HepG2 (cell line): ENCODE results near the gene BPIFB6. TPM values are rescaled to one million over a fixed set of nuclear protein-coding genes. Genes with fewer than 3 reads are reported as not detected.

Experiments
- ARNT ChIP-seq: fragments of 450-650 bp; IDR thresholded peaks from 2 replicates; pipeline ENCODE4 v1.6.1; 2017
- BCL6 ChIP-seq: IDR thresholded peaks from 2 replicates; pipeline ENCODE4 v1.6.1; 2016; ENCODE audit warnings: missing genetic modification reagents, missing compliant biosample characterization
- CBX1 ChIP-seq: IDR thresholded peaks from one replicate; pipeline ENCODE4 v1.6.1; 2016; ENCODE audit warnings: antibody characterized with exemption, low read depth
- ELF4 ChIP-seq: sonication (generic); formaldehyde crosslinking; IDR thresholded peaks from 2 replicates; pipeline ENCODE4 v1.5.0; 2020; ENCODE audit warnings: missing genetic modification reagents, mild to moderate bottlenecking, moderate library complexity, borderline replicate concordance
- FOXK2 ChIP-seq: fragments of 450-650 bp; IDR thresholded peaks from 2 replicates; pipeline ENCODE4 v1.6.1; 2016
- GATAD1 ChIP-seq: IDR thresholded peaks from 2 replicates; pipeline ENCODE4 v1.6.1; 2016; ENCODE audit warnings: missing genetic modification reagents, missing compliant biosample characterization
- GFI1 ChIP-seq: sonication (generic); formaldehyde crosslinking; IDR thresholded peaks from 2 replicates; pipeline ENCODE4 v1.5.0; 2020; ENCODE audit warnings: missing genetic modification reagents, mild to moderate bottlenecking, borderline replicate concordance
- HDAC1 ChIP-seq: sonication (generic); formaldehyde crosslinking; IDR thresholded peaks from 2 replicates; pipeline ENCODE4 v1.5.1; 2020; ENCODE audit warnings: mild to moderate bottlenecking, missing genetic modification reagents
- IRF2 ChIP-seq: IDR thresholded peaks from 2 replicates; pipeline ENCODE4 v1.6.1; 2018; ENCODE audit warnings: missing genetic modification reagents, missing compliant biosample characterization
- MAFF ChIP-seq: IDR thresholded peaks from 2 replicates; pipeline ENCODE4 v1.6.1; 2011; ENCODE audit warnings: low read depth, low read length, improper control_type of control experiment
- MIER2 ChIP-seq: IDR thresholded peaks from 2 replicates; pipeline ENCODE4 v1.6.1; 2016; ENCODE audit warnings: missing biosample characterization, missing genetic modification reagents
- MLLT10 ChIP-seq: sonication (generic); formaldehyde crosslinking; IDR thresholded peaks from 2 replicates; pipeline ENCODE4 v1.4.0; 2020; ENCODE audit warnings: missing genetic modification reagents
- MZF1 ChIP-seq: sonication (generic); formaldehyde crosslinking; IDR thresholded peaks from 2 replicates; pipeline ENCODE4 v1.8.1; 2023; ENCODE audit warnings: mild to moderate bottlenecking, missing genetic modification reagents, borderline replicate concordance
- NR2F2 ChIP-seq: IDR thresholded peaks from 2 replicates; pipeline ENCODE4 v1.6.1; 2012; ENCODE audit warnings: low read depth, inconsistent platforms, borderline replicate concordance
- PAF1 ChIP-seq: IDR thresholded peaks from 2 replicates; pipeline ENCODE4 v1.6.1; 2016; ENCODE audit warnings: missing genetic modification reagents, missing compliant biosample characterization
- SALL1 ChIP-seq: sonication (generic); formaldehyde crosslinking; IDR thresholded peaks from 2 replicates; pipeline ENCODE4 v1.8.0; 2022; ENCODE audit warnings: mild to moderate bottlenecking, missing genetic modification reagents
- SMYD3 ChIP-seq: sonication (generic); formaldehyde crosslinking; IDR thresholded peaks from 2 replicates; pipeline ENCODE4 v1.8.1; 2023; ENCODE audit warnings: mild to moderate bottlenecking, missing genetic modification reagents
- SNAPC2 ChIP-seq: sonication (generic); formaldehyde crosslinking; IDR thresholded peaks from 2 replicates; pipeline ENCODE4 v1.8.1; 2022; ENCODE audit warnings: mild to moderate bottlenecking, missing genetic modification reagents
- TOPORS ChIP-seq: sonication (generic); formaldehyde crosslinking; IDR thresholded peaks from 2 replicates; pipeline ENCODE4 v1.8.0; 2023; ENCODE audit warnings: mild to moderate bottlenecking, missing genetic modification reagents
- XBP1 ChIP-seq: sonication (generic); formaldehyde crosslinking; IDR thresholded peaks from 2 replicates; pipeline ENCODE4 v1.5.0; 2020; ENCODE audit warnings: missing genetic modification reagents
- ZFP1 ChIP-seq: IDR thresholded peaks from 2 replicates; pipeline ENCODE4 v1.6.1; 2016
- ZIK1 ChIP-seq: sonication (generic); formaldehyde crosslinking; IDR thresholded peaks from 2 replicates; pipeline ENCODE4 v1.5.0; 2020; ENCODE audit warnings: mild to moderate bottlenecking, low read depth, missing genetic modification reagents, borderline replicate concordance
- ZNF337 ChIP-seq: sonication (generic); formaldehyde crosslinking; IDR thresholded peaks from 2 replicates; pipeline ENCODE4 v1.5.1; 2020; ENCODE audit warnings: missing genetic modification reagents, low read depth, mild to moderate bottlenecking, borderline replicate concordance
- ZNF33B ChIP-seq: sonication (generic); formaldehyde crosslinking; IDR thresholded peaks from 2 replicates; pipeline ENCODE4 v1.5.1; 2020; ENCODE audit warnings: mild to moderate bottlenecking, missing genetic modification reagents
- ZNF674 ChIP-seq: sonication (generic); formaldehyde crosslinking; IDR thresholded peaks from 2 replicates; pipeline ENCODE4 v1.5.0; 2020; ENCODE audit warnings: low read depth, mild to moderate bottlenecking, missing genetic modification reagents
- ZNF772 ChIP-seq: sonication (generic); formaldehyde crosslinking; IDR thresholded peaks from 2 replicates; pipeline ENCODE4 v1.5.0; 2020; ENCODE audit warnings: mild to moderate bottlenecking, missing genetic modification reagents
- ZNF790 ChIP-seq: sonication (generic); formaldehyde crosslinking; IDR thresholded peaks from 2 replicates; pipeline ENCODE4 v1.8.0; 2022; ENCODE audit warnings: missing genetic modification reagents, mild to moderate bottlenecking, borderline replicate concordance
- polyA plus RNA-seq, 8 experiments: library from polyadenylated mRNA; depleted of rRNA in 3 of 8; stranded (reverse) in 7 of 8; unstranded in 1 of 8; fragments of >200 nt; fragmentation: Illumina TruSeq in 4 of 8; extraction: Trizol in 4 of 8; gene quantifications; 2 replicates each; pipeline versions ENCODE4 v1.2.1 to v1.2.3, GENCODE V29; 2011 to 2016; ENCODE audit warnings: low read depth in 4 of 8, missing spikeins in 1 of 8, mixed read lengths in 1 of 8; ENCODE audit not compliant: insufficient read depth in 1 of 8
- total RNA-seq, 5 experiments: library from RNA; depleted of rRNA; stranded (reverse); fragments of >200 nt; fragmentation: Illumina TruSeq; extraction: Trizol; gene quantifications; 2 replicates each; pipeline ENCODE4 v1.2.3, GENCODE V29; 2016; ENCODE audit warnings: low read depth in 1 of 5
- TF ChIP-seq, protein P1 (sequence below): sonication (generic); formaldehyde crosslinking; IDR thresholded peaks from 2 replicates; pipeline ENCODE4 v1.8.1; 2023; ENCODE audit warnings: mild to moderate bottlenecking, missing genetic modification reagents
- TF ChIP-seq, protein P2 (sequence below): sonication (generic); formaldehyde crosslinking; IDR thresholded peaks from 2 replicates; pipeline ENCODE4 v1.5.0; 2020; ENCODE audit warnings: mild to moderate bottlenecking, missing genetic modification reagents
- TF ChIP-seq, protein P3 (sequence below): IDR thresholded peaks from 2 replicates; pipeline ENCODE4 v1.6.1; 2016; ENCODE audit warnings: mild to moderate bottlenecking, missing biosample characterization, missing genetic modification reagents

The BPIFB6 gene
- total and polyA plus RNA-seq, 2 of the 13 experiments (the other 11 are each of a cell fraction or from before 2014, with no cell fraction given), result 0.13 to 1.7 TPM

DNA sequence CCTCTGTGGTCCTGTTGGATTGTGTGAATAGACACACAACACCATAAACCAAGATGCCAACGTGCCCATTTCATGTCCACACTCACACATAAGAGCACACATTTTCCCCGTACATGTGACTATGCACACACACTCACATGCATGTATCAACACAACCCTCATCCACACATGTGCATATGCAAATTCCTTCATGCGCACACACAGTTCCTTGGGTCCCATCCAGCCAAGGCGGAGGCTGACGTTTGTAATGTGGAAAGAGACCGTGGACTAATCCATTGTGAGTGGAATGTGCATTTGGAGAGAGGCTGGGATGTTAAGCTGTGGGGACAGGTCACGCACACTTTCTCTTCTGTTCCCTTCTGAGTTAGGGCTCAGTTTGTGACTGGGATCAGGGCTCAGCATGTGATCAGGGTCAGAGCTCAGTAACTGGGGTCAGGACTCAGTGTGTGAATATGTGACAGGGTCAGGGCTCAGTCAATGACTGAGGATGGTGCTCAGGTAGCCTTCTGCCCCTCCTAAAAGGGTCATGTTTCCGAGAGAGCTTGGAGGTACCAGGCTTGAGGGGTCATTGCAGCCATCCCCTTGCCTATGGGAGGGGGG, 24.6 kb upstream of the BPIFB6 start (continued):
- TF ChIP-seq ZNF772 (CRISPR knock-in tag), result no peak
- TF ChIP-seq ZNF674 (CRISPR knock-in tag), result peak; percentile 37; the same call in 1 of the 2 replicates
- TF ChIP-seq NR2F2, result peak; percentile 60; the same call in 1 of the 2 replicates
- TF ChIP-seq ZNF790 (CRISPR knock-in tag), result no peak
- TF ChIP-seq HDAC1 (CRISPR knock-in tag), result peak; percentile 6; the same call in 1 of the 2 replicates
- TF ChIP-seq FOXK2, result no peak
- TF ChIP-seq ELF4, result no peak
- TF ChIP-seq IRF2 (CRISPR knock-in tag), result no peak; the same call in 1 of the 2 replicates
- TF ChIP-seq XBP1 (CRISPR knock-in tag), result no peak
- no peak for TF ChIP-seq SNAPC2 (CRISPR knock-in tag)
- TF ChIP-seq CBX1, result no peak
- no peak for TF ChIP-seq ZIK1
- TF ChIP-seq ZFP1 (CRISPR knock-in tag), result no peak
- TF ChIP-seq GATAD1 (CRISPR knock-in tag), result 0 out of 2 replicates have a peak, but pooled peaks have one; percentile 3
- TF ChIP-seq MAFF, result no peak
- peak; percentile 81; the same call in 1 of the 2 replicates for TF ChIP-seq PAF1 (CRISPR knock-in tag)
- TF ChIP-seq, protein P1, sequence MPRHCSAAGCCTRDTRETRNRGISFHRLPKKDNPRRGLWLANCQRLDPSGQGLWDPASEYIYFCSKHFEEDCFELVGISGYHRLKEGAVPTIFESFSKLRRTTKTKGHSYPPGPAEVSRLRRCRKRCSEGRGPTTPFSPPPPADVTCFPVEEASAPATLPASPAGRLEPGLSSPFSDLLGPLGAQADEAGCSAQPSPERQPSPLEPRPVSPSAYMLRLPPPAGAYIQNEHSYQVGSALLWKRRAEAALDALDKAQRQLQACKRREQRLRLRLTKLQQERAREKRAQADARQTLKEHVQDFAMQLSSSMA (CRISPR knock-in tag), result peak; percentile 53; the same call in 1 of the 2 replicates
- no peak for TF ChIP-seq TOPORS (CRISPR knock-in tag)
- no peak for TF ChIP-seq SALL1 (CRISPR knock-in tag)
- 0 out of 2 replicates have a peak, but pooled peaks have one; percentile 79 for TF ChIP-seq MZF1 (CRISPR knock-in tag)
- TF ChIP-seq BCL6 (CRISPR knock-in tag), result 0 out of 2 replicates have a peak, but pooled peaks have one; percentile 10
- no peak for TF ChIP-seq ZNF33B
- TF ChIP-seq GFI1 (CRISPR knock-in tag), result 0 out of 2 replicates have a peak, but pooled peaks have one; percentile 64
- 0 out of 2 replicates have a peak, but pooled peaks have one; percentile 20 for TF ChIP-seq ARNT
- TF ChIP-seq, protein P2, sequence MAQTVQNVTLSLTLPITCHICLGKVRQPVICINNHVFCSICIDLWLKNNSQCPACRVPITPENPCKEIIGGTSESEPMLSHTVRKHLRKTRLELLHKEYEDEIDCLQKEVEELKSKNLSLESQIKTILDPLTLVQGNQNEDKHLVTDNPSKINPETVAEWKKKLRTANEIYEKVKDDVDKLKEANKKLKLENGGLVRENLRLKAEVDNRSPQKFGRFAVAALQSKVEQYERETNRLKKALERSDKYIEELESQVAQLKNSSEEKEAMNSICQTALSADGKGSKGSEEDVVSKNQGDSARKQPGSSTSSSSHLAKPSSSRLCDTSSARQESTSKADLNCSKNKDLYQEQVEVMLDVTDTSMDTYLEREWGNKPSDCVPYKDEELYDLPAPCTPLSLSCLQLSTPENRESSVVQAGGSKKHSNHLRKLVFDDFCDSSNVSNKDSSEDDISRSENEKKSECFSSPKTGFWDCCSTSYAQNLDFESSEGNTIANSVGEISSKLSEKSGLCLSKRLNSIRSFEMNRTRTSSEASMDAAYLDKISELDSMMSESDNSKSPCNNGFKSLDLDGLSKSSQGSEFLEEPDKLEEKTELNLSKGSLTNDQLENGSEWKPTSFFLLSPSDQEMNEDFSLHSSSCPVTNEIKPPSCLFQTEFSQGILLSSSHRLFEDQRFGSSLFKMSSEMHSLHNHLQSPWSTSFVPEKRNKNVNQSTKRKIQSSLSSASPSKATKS (CRISPR knock-in tag), result peak; percentile 38; the same call in 1 of the 2 replicates
- TF ChIP-seq, protein P3, sequence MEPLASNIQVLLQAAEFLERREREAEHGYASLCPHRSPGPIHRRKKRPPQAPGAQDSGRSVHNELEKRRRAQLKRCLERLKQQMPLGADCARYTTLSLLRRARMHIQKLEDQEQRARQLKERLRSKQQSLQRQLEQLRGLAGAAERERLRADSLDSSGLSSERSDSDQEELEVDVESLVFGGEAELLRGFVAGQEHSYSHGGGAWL (CRISPR knock-in tag), result no peak
- TF ChIP-seq MIER2 (CRISPR knock-in tag), result no peak; the same call in none of the 2 replicates
- TF ChIP-seq MLLT10 (CRISPR knock-in tag), result no peak
- TF ChIP-seq SMYD3 (CRISPR knock-in tag), result no peak; the same call in 1 of the 2 replicates
- TF ChIP-seq ZNF337, result 0 out of 2 replicates have a peak, but pooled peaks have one; percentile 76
